Activated CD4-positive, alpha-beta T cell treated with anti-CD3 and anti-CD28 coated beads for 36 hours (primary cell): ENCODE results near the gene NUMBL. TPM values are rescaled to one million over a fixed set of nuclear protein-coding genes. Genes with fewer than 3 reads are reported as not detected.

Experiments used
- ATAC-seq: fragments of 200-7000 bp; cut with Tn5 transposase; one replicate; pipeline ENCODE4 v1.10.0; 2021; ENCODE audit warnings: mild to moderate bottlenecking, moderate library complexity
- CTCF ChIA-PET: fragments of 350-600 bp; sonication (Branson Sonifier 250); formaldehyde crosslinking; loops from one replicate; lab custom pipeline; 2021; ENCODE audit warnings: antibody characterized with exemption; lab: Charles Lee
- POLR2A ChIA-PET: fragments of 350-600 bp; sonication (Branson Sonifier 250); formaldehyde crosslinking; loops from one replicate; lab custom pipeline; 2021; ENCODE audit warnings: antibody characterized with exemption, inconsistent platforms; lab: Charles Lee
- DNase-seq: peaks from one replicate; pipeline ENCODE4 v3.0.0-alpha.2; 2020
- H3K27ac Mint-ChIP-seq: one replicate; pipeline ENCODE4 v1.8.0; 2021; ENCODE audit warnings: mixed read lengths
- H3K27me3 Mint-ChIP-seq: one replicate; pipeline ENCODE4 v1.8.0; 2021; ENCODE audit warnings: mixed read lengths
- H3K36me3 Mint-ChIP-seq: one replicate; pipeline ENCODE4 v1.8.0; 2021; ENCODE audit warnings: low read depth, mixed read lengths
- H3K4me1 Mint-ChIP-seq: one replicate; pipeline ENCODE4 v1.8.0; 2021; ENCODE audit warnings: mixed read lengths
- H3K4me3 Mint-ChIP-seq: one replicate; pipeline ENCODE4 v1.8.0; 2021; ENCODE audit warnings: mild to moderate bottlenecking, moderate library complexity, mixed read lengths
- H3K9me3 Mint-ChIP-seq: one replicate; pipeline ENCODE4 v1.8.0; 2021; ENCODE audit warnings: low read depth, mixed read lengths
- intact Hi-C, 2 experiments: fragments of 100-400 bp; cut with DNase I in 1 of 2; cut with micrococcal nuclease in 1 of 2; formaldehyde crosslinking; loops; one replicate each; pipeline versions ENCODE4 v1.14.2 to v1.15.1; 2022 to 2024; cut with DNase I, micrococcal nuclease
- total RNA-seq, 2 experiments: library from RNA; stranded (reverse); gene quantifications; one replicate each; pipeline ENCODE4 v1.2.3, GENCODE V29; 2021

Gene NUMBL
- total RNA-seq, 2 experiments from 2014 or later, result 11.6 to 18.0 TPM

DNA sequence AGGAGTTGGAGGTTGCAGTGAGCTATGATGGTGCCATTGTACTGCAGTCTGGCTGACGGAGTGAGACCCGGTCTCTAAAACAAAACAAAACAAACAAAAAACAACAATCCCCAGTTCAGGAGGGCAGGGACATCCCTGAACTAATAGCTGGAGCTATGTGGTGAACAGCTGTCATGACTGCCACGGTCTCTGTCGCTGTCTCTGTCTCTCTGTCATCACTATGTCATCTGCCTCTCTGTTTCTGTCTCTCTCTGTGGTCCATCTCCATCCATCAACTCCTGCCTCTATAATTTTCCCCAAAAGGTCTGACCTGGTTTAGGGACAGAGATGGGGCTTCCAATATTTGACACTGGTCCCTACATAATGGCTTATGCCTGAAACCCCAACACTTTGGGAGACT, 33.9 kb upstream of the NUMBL start:
- intact Hi-C loops, result loop anchor here in 1 of 2 experiments (2.0 kb wide), 1 partner anchor 26 kb away; the partner anchor contains the start of genes ACTMAP and SNRPA

DNA sequence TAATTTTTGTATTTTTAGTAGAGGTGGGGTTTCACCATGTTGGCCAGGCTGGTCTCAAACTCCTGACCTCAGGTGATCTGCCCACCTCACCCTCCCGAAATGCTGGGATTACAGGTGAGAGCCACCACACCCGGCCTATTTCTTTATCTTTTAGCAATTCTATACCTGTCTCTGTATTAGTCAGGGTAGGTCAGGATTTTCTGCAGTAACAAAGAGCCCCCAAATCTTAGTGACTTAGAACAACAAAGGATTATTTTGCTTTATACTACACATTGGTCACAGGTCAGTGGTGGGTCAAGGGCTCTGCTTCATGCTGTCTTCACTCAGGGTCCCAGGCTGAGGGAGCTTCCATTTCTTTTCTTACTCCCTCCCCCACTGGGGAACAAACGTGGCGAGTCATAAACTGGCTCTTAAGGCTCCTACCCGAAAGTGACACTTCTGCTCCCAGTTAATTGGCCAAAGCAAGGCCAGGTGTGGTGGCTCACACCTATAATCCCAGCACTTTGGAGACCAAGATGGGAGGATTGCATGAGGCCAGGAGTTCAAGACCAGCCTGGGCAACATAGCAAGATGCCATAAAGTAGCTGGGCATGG, 33.3 kb upstream of the NUMBL start:
- POLR2A ChIA-PET, result no interaction called here
- CTCF ChIA-PET, result interaction anchor here (1.3 kb wide), 1 partner anchor 96 kb away, joined by 5 read pairs; no protein-coding TSS in a partner anchor
- Mint-ChIP-seq H3K4me3 (no peak overlapping the region), H3K27ac (no peak overlapping the region), H3K9me3 (no peaks in the 10 kb centered on the region), H3K27me3 (no peaks in the 10 kb centered on the region), H3K36me3 (peaks cover 38% of the 10 kb centered on the region), H3K4me1 (peaks cover 45% of the 10 kb centered on the region)
- DNase-seq, result no peak
- intact Hi-C loops, result loop anchor here in 1 of 2 experiments (2.0 kb wide), 1 partner anchor 27 kb away; the partner anchor contains the start of genes ACTMAP and SNRPA
- no peak for ATAC-seq

More for the DNA sequence above, 33.9 kb upstream of the NUMBL start:
- DNase-seq (peak; percentile 23), ATAC-seq (peak; percentile 73)
- peaks cover 43% of the 10 kb centered on the region for H3K4me1 Mint-ChIP-seq
- H3K27me3 Mint-ChIP-seq, result no peaks in the 10 kb centered on the region
- H3K9me3 Mint-ChIP-seq, result no peaks in the 10 kb centered on the region
- CTCF ChIA-PET, result interaction anchor here (1.3 kb wide), 1 partner anchor 96 kb away, joined by 5 read pairs; no protein-coding TSS in a partner anchor
- POLR2A ChIA-PET, result interaction anchor here (0.5 kb wide), 1 partner anchor 46 kb away, joined by 3 read pairs; no protein-coding TSS in a partner anchor
- H3K4me3 Mint-ChIP-seq, result no peak overlapping the region
- peaks cover 38% of the 10 kb centered on the region for H3K36me3 Mint-ChIP-seq
- peak overlapping the region; percentile 70 for H3K27ac Mint-ChIP-seq

DNA sequence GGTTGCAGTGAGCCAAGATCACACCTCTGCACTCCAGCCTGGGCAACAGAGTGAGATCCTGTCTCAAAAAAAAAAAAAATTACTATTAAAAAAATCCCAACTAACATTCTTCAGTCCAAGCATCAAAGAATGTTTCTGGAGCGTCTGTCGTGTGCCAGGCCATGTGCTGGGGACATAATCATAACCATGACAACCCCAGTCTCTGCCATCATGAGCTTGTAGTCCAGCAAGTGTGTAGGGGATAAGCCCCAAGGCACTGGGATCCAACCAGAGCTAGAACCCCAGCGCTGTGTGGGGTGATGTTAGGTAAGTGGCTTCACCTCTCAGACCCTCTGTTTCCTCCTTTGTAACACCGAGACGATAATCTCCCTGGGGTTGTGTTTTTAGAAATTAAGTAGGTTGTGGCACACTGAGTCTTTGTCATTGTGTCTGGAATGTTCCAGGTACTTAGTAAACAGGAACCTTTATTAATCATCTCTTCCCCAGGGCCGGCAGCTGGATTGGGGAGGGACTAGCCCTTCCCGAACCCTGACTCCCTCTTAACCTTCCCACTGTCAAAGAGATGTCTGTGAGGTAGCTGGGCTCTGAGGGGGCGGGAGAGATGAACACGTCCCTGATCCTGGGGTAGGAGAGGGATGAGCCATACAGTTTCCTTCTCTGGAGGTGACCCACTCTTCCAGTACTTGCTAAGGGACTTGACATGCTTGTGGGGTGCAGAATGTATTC, 31.6 kb upstream of the NUMBL start:
- Mint-ChIP-seq H3K27ac (no peak overlapping the region), H3K36me3 (peaks cover 34% of the 10 kb centered on the region), H3K27me3 (no peaks in the 10 kb centered on the region), H3K4me3 (no peak overlapping the region), H3K4me1 (peaks cover 54% of the 10 kb centered on the region), H3K9me3 (no peaks in the 10 kb centered on the region)
- ATAC-seq, result no peak
- CTCF ChIA-PET, result interaction anchor here (0.6 to 1.3 kb wide), 6 partner anchors 11 to 87 kb away, joined by 3 to 4 read pairs (median 3); no protein-coding TSS in a partner anchor
- DNase-seq, result no peak
- intact Hi-C loops, result no loop called here
- POLR2A ChIA-PET, result interaction anchor here (0.6 to 1.0 kb wide), 3 partner anchors 30 to 585 kb away, joined by 4 to 7 read pairs (median 5); no protein-coding TSS in a partner anchor

DNA sequence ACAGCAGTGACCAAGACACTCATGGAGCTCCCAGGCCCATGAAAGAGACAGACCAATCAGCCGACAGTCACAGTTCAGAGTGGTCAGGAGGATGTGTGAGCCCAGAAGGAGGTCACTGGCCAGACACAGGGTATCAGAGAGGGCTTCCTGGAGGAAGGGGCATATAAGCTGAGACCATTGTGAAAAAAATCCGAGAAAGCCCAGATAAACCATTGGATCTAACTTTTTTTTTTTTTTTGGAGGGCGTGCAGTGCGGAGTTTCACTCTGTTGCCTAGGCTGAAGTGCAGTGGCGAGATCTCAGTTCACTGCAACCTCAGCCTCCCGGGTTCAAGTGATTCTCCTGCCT, 30.7 kb upstream of the NUMBL start:
- peaks cover 58% of the 10 kb centered on the region for H3K4me1 Mint-ChIP-seq
- ChIA-PET CTCF (interaction anchor here (0.6 to 1.1 kb wide), 3 partner anchors 12 to 542 kb away, joined by 3 to 6 read pairs (median 3); no protein-coding TSS in a partner anchor), POLR2A (interaction anchor here (0.7 kb wide), 1 partner anchor 40 kb away, joined by 5 read pairs; no protein-coding TSS in a partner anchor)
- DNase-seq, result no peak
- H3K4me3 Mint-ChIP-seq, result peak overlapping the region; percentile 15
- intact Hi-C loops, result no loop called here
- no peaks in the 10 kb centered on the region for H3K9me3 Mint-ChIP-seq
- H3K36me3 Mint-ChIP-seq, result peaks cover 27% of the 10 kb centered on the region
- ATAC-seq, result no peak
- no peaks in the 10 kb centered on the region for H3K27me3 Mint-ChIP-seq
- H3K27ac Mint-ChIP-seq, result no peak overlapping the region

DNA sequence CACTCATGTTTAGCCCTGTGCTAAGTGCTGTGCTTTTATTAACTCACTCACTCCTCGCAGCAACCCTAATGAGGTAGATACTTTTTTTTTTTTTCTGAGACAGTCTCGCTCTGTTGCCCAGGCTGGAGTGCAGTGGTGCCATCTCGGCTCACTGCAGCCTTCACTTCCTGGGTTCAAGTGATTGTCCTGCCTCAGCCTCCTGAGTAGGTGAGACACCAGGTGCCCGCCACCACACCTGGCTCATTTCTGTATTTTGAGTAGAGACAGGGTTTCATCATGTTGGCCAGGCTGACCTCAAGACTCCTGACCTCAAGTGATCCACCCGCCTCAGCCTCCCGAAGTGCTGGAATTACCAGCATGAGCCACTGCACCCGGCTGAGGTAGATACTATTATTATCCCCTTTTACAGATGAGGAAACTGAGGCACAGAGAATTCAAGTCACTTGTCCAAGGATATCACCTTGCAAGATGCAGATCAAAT, 29.0 kb upstream of the NUMBL start:
- H3K4me3 Mint-ChIP-seq, result peak overlapping the region; percentile 93
- H3K27me3 Mint-ChIP-seq, result no peaks in the 10 kb centered on the region
- no peak overlapping the region for H3K27ac Mint-ChIP-seq
- no peak for ATAC-seq
- DNase-seq, result peak; percentile 17
- peaks cover 62% of the 10 kb centered on the region for H3K4me1 Mint-ChIP-seq
- ChIA-PET POLR2A (no interaction called here), CTCF (no interaction called here)
- H3K36me3 Mint-ChIP-seq, result peaks cover 22% of the 10 kb centered on the region
- intact Hi-C loops, result loop anchor here in 1 of 2 experiments (5.0 to 10.0 kb wide), 5 partner anchors 255 to 1327 kb away; partner anchors contain the start of genes BLVRB, MED29, PAF1 and SERTAD1
- H3K9me3 Mint-ChIP-seq, result no peaks in the 10 kb centered on the region

DNA sequence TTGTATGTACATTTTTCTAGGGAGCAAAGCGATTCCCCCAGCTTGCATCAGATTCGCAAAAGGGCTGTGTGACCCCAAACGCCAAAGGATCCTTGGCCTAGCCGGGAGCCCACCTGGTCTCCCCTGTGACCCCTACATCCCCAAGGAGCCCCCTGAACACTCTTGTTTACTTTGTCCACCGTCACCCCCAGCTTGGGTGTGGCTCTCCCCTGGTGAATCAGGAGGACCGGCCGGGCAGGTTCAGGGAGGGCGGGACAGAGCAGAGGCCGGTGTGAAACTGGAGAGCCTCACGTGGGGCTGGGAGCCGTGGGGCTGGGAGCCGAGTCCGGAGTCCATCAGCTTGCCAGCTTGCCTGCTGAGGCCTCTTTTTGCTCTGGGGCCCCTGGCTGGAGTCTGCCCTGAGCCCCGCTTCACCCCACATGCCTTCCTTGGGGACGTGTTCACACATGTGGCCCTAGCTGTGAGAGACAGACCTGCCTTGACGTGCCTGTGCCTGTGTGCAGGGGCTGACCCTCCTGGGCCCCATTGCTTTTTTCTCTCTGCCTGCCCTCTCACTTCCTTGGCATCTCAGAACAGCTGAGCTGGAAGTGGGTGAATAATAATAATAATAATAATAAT, 28.4 kb upstream of the NUMBL start:
- ChIA-PET POLR2A (no interaction called here), CTCF (no interaction called here)
- no peaks in the 10 kb centered on the region for H3K27me3 Mint-ChIP-seq
- peaks cover 61% of the 10 kb centered on the region for H3K4me1 Mint-ChIP-seq
- no peak for ATAC-seq
- peak; percentile 37 for DNase-seq
- H3K9me3 Mint-ChIP-seq, result no peaks in the 10 kb centered on the region
- H3K4me3 Mint-ChIP-seq, result peak overlapping the region; percentile 93
- peak overlapping the region; percentile 37 for H3K27ac Mint-ChIP-seq
- H3K36me3 Mint-ChIP-seq, result peaks cover 23% of the 10 kb centered on the region
- intact Hi-C loops, result loop anchor here in 1 of 2 experiments (5.0 to 10.0 kb wide), 5 partner anchors 254 to 1327 kb away; partner anchors contain the start of genes BLVRB, MED29, PAF1 and SERTAD1

DNA sequence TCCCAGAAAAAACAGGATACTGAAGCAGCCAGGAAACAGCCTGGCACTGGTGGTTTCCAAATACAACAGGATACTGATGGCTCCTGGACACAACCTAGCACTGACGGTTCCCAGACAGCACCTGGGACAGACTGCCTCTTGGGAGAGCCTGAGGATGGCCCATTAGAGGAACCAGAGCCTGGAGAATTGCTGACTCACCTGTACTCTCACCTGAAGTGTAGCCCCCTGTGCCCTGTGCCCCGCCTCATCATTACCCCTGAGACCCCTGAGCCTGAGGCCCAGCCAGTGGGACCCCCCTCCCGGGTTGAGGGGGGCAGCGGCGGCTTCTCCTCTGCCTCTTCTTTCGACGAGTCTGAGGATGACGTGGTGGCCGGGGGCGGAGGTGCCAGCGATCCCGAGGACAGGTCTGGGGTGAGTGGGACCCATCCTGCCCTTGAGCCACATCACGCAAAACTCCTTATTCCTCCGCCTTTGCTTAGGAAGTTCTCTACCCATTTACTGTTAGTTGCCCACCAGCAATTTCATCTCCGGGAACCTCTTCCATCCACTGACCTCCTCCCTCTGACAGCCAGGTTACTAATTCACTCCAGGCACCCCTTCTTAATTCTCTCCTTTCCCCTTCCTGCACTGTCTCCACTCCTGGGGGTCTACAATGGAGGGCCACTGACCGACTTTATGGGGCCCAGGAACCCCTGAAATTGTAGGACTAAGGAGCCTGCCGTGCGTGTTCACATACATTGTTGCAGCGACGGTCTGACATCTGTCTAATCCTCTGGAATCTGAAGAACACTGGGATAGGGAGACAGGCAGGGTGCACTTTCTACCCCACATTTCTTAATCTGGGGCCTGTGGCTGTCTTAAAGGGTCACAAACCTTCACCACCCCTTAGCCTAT, 27.7 kb upstream of the NUMBL start:
- H3K4me1 Mint-ChIP-seq, result peaks cover 59% of the 10 kb centered on the region
- peak overlapping the region; percentile 93 for H3K4me3 Mint-ChIP-seq
- DNase-seq, result no peak
- intact Hi-C loops, result loop anchor here (2.0 to 10.0 kb wide), 10 partner anchors 55 to 1326 kb away; partner anchors contain the start of genes BLVRB (in 1 of the 2), EGLN2 (in 1 of the 2), MAP3K10 (in 1 of the 2) and MED29 (in 1 of the 2)
- POLR2A ChIA-PET, result no interaction called here
- CTCF ChIA-PET, result interaction anchor here (0.6 kb wide), 1 partner anchor 76 kb away, joined by 3 read pairs; no protein-coding TSS in a partner anchor
- no peaks in the 10 kb centered on the region for H3K9me3 Mint-ChIP-seq
- ATAC-seq, result no peak
- H3K36me3 Mint-ChIP-seq, result peaks cover 19% of the 10 kb centered on the region
- H3K27ac Mint-ChIP-seq, result peak overlapping the region; percentile 47
- H3K27me3 Mint-ChIP-seq, result no peaks in the 10 kb centered on the region

DNA sequence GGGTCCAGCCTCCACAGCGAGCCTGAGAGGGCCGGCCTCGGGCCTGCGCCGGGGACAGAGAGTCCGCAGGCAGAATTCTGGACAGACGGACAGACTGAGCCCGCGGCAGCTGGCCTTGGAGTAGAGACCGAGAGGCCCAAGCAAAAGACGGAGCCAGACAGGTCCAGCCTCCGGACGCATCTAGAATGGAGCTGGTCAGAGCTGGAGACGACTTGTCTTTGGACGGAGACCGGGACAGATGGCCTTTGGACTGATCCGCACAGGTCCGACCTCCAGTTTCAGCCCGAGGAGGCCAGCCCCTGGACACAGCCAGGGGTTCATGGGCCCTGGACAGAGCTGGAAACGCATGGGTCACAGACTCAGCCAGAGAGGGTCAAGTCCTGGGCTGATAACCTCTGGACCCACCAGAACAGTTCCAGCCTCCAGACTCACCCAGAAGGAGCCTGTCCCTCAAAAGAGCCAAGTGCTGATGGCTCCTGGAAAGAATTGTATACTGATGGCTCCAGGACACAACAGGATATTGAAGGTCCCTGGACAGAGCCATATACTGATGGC, 27.0 kb upstream of the NUMBL start:
- ATAC-seq (no peak), DNase-seq (no peak)
- ChIA-PET POLR2A (interaction anchor here (1.7 kb wide), 4 partner anchors 33 to 546 kb away, joined by 5 to 21 read pairs (median 6); partner anchors contain the start of genes ACTMAP, EGLN2, RAB4B and SNRPA), CTCF (interaction anchor here (0.6 to 1.7 kb wide), 3 partner anchors 61 to 89 kb away, joined by 3 to 11 read pairs (median 8); partner anchors contain the start of gene RAB4B)
- Mint-ChIP-seq H3K4me3 (peak overlapping the region; percentile 93), H3K27ac (peak overlapping the region; percentile 47), H3K36me3 (peaks cover 19% of the 10 kb centered on the region), H3K4me1 (peaks cover 63% of the 10 kb centered on the region), H3K9me3 (no peaks in the 10 kb centered on the region), H3K27me3 (no peaks in the 10 kb centered on the region)
- intact Hi-C loops, result loop anchor here (2.0 to 10.0 kb wide), 10 partner anchors 55 to 1325 kb away; partner anchors contain the start of genes BLVRB (in 1 of the 2), EGLN2 (in 1 of the 2), MAP3K10 (in 1 of the 2) and MED29 (in 1 of the 2)

DNA sequence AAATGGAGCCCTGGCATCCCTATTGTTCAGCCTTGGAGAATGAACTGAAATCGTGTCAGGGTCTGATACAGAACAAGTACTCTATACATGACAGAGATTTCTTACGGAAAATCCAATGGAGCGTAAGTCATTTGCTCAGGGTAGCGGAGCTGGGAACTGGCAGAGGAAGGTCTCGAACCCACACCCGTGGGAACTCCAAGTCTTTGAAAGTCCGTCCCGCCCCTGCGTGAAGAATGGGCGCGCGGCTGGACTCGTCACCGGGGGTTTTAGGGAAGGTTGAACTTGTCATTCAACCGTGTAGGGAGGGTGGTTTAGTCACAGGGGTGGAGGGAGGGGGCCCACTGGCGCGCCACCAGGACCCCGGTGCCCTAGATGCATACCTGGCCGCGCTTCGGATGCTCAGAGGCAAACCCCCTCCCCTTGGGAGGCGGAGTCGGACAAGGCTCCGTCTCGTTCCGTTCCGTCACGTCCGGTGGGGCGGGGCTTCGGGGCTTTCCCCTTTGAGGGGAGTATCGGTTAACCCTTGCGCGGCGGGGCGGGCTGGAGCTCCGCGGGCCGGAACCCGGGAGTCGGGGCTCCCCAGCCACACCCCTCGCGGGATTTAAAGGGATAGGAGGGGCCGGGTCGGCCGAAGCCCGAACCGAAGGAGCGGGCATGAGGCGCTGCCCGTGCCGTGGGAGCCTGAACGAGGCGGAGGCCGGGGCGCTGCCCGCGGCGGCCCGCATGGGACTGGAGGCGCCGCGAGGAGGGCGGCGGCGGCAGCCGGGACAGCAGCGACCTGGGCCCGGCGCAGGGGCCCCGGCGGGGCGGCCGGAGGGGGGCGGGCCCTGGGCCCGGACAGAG, 26.3 kb upstream of the NUMBL start, which contains the start of the genes COQ8B and ITPKC:
Gene COQ8B (minus strand): TSS at position 405 of the 843 bp plus-strand sequence. CDS start 2,254 bp downstream, outside the sequence.
Gene ITPKC (plus strand): TSS at position 631 of the 843 bp plus-strand sequence. CDS start 24 bp downstream, at position 655.
- DNase-seq, result peak; percentile 100
- intact Hi-C loops, result loop anchor here (1.0 to 10.0 kb wide), 17 partner anchors 26 to 1324 kb away; partner anchors contain the start of genes ACTMAP (in 2 of the 2), NUMBL (in 2 of the 2), RAB4B (in 2 of the 2) and BCKDHA (in 1 of the 2)
- H3K36me3 Mint-ChIP-seq, result peaks cover 15% of the 10 kb centered on the region
- peaks cover 59% of the 10 kb centered on the region for H3K4me1 Mint-ChIP-seq
- ChIA-PET CTCF (interaction anchor here (0.6 to 1.7 kb wide), 7 partner anchors 34 to 547 kb away, joined by 3 to 11 read pairs (median 4); partner anchors contain the start of genes ACTMAP, HNRNPUL1, RAB4B and SNRPA), POLR2A (interaction anchor here (1.3 to 1.7 kb wide), 5 partner anchors 33 to 546 kb away, joined by 5 to 21 read pairs (median 6); partner anchors contain the start of genes ACTMAP, EGLN2, RAB4B and SNRPA)
- peak within 1 kb of the TSS; percentile 98 for H3K27ac Mint-ChIP-seq
- ATAC-seq, result peak; percentile 65
- no peaks in the 10 kb centered on the region for H3K9me3 Mint-ChIP-seq
- no peaks in the 10 kb centered on the region for H3K27me3 Mint-ChIP-seq
- H3K4me3 Mint-ChIP-seq, result peak within 1 kb of the TSS; percentile 93
